ENCODE measurements around the gene ETNK1. TPM values are rescaled to one million over a fixed set of nuclear protein-coding genes. Genes with fewer than 3 reads are reported as not detected.
A peak's percentile ranks its signal among the peaks of the same experiment; 100 is the strongest.

ETNK1 gene
- total RNA-seq, 8 experiments from 2014 or later, result 45.1 to 93.4 (median 58.4) TPM

- no peak overlapping the region for H3K4me3 ChIP-seq
- peak in 1 of 8 experiments; percentile 18 for ATAC-seq (replicated peaks in 6 of 8)
- 68 to 100% (median 92%) methylated on average over 2 to 3 of the region's 3 CpGs for WGBS, 10 experiments
- no peaks in the 10 kb centered on the region for H3K4me1 ChIP-seq (replicated peaks in 1 of 2)
- in situ Hi-C loops (cut with MboI; ENCODE audit: low pct_unique_long_range_greater_than_20kb in 2 of 9, low sequenced_read_pairs in 9 of 9, unreplicated experiment in 9 of 9), result loop anchor here in 2 of 9 experiments (10.0 to 25.0 kb wide), 2 partner anchors 97 to 104 kb away; partner anchors contain the start of gene C2CD5 (in 2 of the 2)
- H3K27ac ChIP-seq, result no peak overlapping the region
Observed at GRCh38 chr12:22641353-22642053, 16.5 kb downstream of the ETNK1 start.

DNA sequence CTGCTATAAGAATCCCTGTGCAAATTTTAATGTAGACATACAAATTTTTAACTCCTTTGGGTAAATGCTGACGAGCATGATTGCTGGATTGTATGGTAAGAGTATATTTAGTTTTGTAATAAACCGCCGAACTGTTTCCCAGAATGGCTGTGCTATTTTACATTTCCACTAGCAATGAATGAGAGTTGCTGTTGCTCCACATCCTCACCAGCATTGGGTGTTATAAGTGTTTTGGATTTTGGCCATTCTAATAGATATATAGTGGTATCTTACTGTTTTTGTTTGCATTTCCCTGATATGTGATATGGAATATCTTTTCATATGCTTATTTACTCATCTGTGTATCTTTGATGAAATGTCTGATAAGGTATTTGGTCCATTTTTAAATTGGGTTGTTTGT lies 23.7 kb downstream of the ETNK1 start:
- Histone ChIP-seq H3K4me1 (replicated peaks in 1 of 2) (no peaks in the 10 kb centered on the region), H3K27ac (no peak overlapping the region), H3K4me3 (no peak overlapping the region)
- ATAC-seq (replicated peaks in 6 of 8), result no peak
- 83 to 100% (median 92%) methylated on average over 2 to 3 of the region's 3 CpGs; no CpG with 5 or more reads in 1 of the 10 experiments for WGBS, 10 experiments
- in situ Hi-C loops (cut with MboI; ENCODE audit: low pct_unique_long_range_greater_than_20kb in 2 of 9, low sequenced_read_pairs in 9 of 9, unreplicated experiment in 9 of 9), result loop anchor here in 2 of 9 experiments (10.0 to 25.0 kb wide), 2 partner anchors 104 to 111 kb away; partner anchors contain the start of gene C2CD5 (in 2 of the 2)

DNA sequence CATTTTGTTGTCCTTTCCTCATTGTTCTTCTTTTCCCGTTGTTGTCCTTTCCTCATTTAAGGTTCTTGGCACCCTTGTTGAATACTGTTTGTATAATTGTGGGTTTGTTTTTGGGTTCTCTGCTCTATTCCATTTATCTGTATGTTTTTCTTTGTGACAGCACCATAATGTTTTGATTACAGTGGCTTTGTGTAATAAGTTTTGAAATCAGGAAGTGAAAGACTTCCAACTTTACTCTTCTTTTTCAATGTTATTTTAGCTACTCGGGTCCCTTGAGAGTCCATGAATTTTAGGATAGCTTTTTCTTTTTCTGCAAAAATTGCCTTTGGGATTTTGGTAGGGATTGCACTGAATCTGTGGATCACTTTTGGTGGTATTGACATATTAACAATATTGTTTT lies 28.1 kb downstream of the ETNK1 start:
- Histone ChIP-seq H3K27ac (no peak overlapping the region), H3K4me1 (replicated peaks in 1 of 2) (peaks cover 5 to 6% of the 10 kb centered on the region in 2 donors), H3K4me3 (no peak overlapping the region)
- WGBS, 10 experiments, result 0 to 100% (median 50%) methylated on average over 1 to 2 of the region's 2 CpGs; no CpG with 5 or more reads in 2 of the 10 experiments
- no peak for ATAC-seq (replicated peaks in 6 of 8)
- in situ Hi-C loops (cut with MboI; ENCODE audit: low pct_unique_long_range_greater_than_20kb in 2 of 9, low sequenced_read_pairs in 9 of 9, unreplicated experiment in 9 of 9), result no loop called here

GRCh38 chr12:22653791-22654190 lies 28.8 kb downstream of the ETNK1 start:
- H3K4me3 ChIP-seq, result no peak overlapping the region
- H3K4me1 ChIP-seq (replicated peaks in 1 of 2), result peaks cover 5 to 6% of the 10 kb centered on the region in 2 donors
- no peak overlapping the region for H3K27ac ChIP-seq
- ATAC-seq (replicated peaks in 6 of 8), result peak in 2 of 8 experiments; percentile 46 to 49
- in situ Hi-C loops (cut with MboI; ENCODE audit: low pct_unique_long_range_greater_than_20kb in 2 of 9, low sequenced_read_pairs in 9 of 9, unreplicated experiment in 9 of 9), result no loop called here

DNA sequence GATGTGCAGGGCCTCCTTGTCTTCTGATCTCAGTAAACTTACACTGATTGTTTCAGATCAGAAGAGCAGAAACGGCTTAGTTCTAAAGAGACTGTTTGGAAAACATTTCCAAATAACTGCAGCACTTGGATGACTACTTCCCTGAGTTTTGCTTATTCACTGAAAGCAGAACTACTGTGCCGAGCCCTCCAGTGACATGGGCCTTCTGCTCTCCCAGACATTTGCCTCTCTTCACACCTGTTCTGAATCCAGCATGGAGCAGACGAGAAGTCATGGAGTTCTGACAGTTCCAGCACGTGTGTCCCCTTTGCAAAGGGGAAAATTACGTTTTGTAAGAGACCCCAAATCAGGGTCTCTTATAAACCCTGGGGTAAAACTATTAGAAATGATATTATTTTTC lies 31.4 kb downstream of the ETNK1 start:
- no peak overlapping the region for H3K27ac ChIP-seq
- ATAC-seq (replicated peaks in 6 of 8), result peak in 1 of 8 experiments; percentile 17
- H3K4me1 ChIP-seq (replicated peaks in 1 of 2), result peaks cover 5 to 6% of the 10 kb centered on the region in 2 donors
- in situ Hi-C loops (cut with MboI; ENCODE audit: low pct_unique_long_range_greater_than_20kb in 2 of 9, low sequenced_read_pairs in 9 of 9, unreplicated experiment in 9 of 9), result no loop called here
- H3K4me3 ChIP-seq, result no peak overlapping the region
- 67 to 100% (median 88%) methylated on average over 1 to 5 of the region's 5 CpGs; no CpG with 5 or more reads in 1 of the 10 experiments for WGBS, 10 experiments

- H3K4me1 ChIP-seq (replicated peaks in 1 of 2), result peaks cover 5 to 6% of the 10 kb centered on the region in 2 donors
Observed at GRCh38 chr12:22656831-22657230, 31.9 kb downstream of the ETNK1 start.

GRCh38 chr12:22657538-22657937 lies 32.6 kb downstream of the ETNK1 start:
- 60 to 100% (median 100%) methylated on average over 1 of the region's 1 CpG; no CpG with 5 or more reads in 2 of the 10 experiments for WGBS, 10 experiments
- in situ Hi-C loops (cut with MboI; ENCODE audit: low pct_unique_long_range_greater_than_20kb in 2 of 9, low sequenced_read_pairs in 9 of 9, unreplicated experiment in 9 of 9), result no loop called here
- peaks cover 5 to 6% of the 10 kb centered on the region in 2 donors for H3K4me1 ChIP-seq (replicated peaks in 1 of 2)
- peak in 2 of 8 experiments; percentile 15 to 33 for ATAC-seq (replicated peaks in 6 of 8)
- H3K4me3 ChIP-seq, result no peak overlapping the region
- H3K27ac ChIP-seq, result no peak overlapping the region

More at GRCh38 chr12:22656831-22657230, 31.9 kb downstream of the ETNK1 start:
- Histone ChIP-seq H3K27ac (no peak overlapping the region), H3K4me3 (no peak overlapping the region)
- WGBS, 10 experiments, result 86 to 100% (median 100%) methylated on average over 1 of the region's 1 CpG; no CpG with 5 or more reads in 2 of the 10 experiments
- in situ Hi-C loops (cut with MboI; ENCODE audit: low pct_unique_long_range_greater_than_20kb in 2 of 9, low sequenced_read_pairs in 9 of 9, unreplicated experiment in 9 of 9), result no loop called here
- peak in 1 of 8 experiments; percentile 11 for ATAC-seq (replicated peaks in 6 of 8)

DNA sequence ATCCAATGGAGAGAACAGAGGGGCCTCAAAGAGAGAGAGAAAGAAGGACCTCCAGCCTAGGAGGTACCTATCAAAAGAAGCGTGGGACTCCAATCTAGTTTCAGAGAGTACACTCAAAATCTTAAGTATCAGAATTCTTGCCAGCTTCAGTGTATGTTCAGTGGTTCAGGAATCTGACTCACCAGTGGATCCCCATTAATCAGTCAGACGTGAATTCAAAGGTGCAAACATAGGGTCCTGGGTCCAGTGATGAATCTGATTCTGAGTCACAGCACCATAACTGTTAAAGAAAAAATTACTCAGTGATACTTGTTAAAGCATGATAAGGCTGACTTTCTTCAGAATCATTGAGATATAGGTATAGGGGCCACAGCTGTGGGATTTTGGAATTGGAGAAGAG lies 33.2 kb downstream of the ETNK1 start:
- WGBS, 10 experiments, result 43 to 100% (median 86%) methylated on average over 1 to 2 of the region's 2 CpGs; no CpG with 5 or more reads in 3 of the 10 experiments
- ATAC-seq (replicated peaks in 6 of 8), result peak in 3 of 8 experiments; percentile 13 to 53 (median 42)
- Histone ChIP-seq H3K27ac (no peak overlapping the region), H3K4me1 (replicated peaks in 1 of 2) (peaks cover 5 to 6% of the 10 kb centered on the region in 2 donors), H3K4me3 (no peak overlapping the region)
- in situ Hi-C loops (cut with MboI; ENCODE audit: low pct_unique_long_range_greater_than_20kb in 2 of 9, low sequenced_read_pairs in 9 of 9, unreplicated experiment in 9 of 9), result no loop called here

DNA sequence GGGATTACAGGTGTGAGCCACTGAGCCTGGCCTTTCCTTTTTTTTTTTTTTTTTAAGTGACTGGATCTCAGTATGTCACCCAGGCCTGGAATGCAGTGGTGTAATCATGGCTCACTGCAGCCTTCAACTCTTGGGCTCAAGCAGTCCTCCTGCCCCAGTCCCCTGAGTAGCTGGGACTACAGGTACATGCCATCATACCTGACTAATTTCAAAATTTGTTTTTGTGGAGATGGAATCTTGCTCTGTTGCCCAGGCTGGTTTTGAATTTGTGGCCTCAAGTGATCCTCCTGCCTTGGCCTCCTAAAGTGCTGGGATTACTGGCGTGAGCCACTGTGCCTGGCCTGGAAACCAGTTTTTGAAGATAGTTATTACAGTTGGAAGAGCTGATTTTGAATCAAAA lies 37.4 kb downstream of the ETNK1 start:
- 80 to 100% (median 100%) methylated on average over 1 of the region's 1 CpG; no CpG with 5 or more reads in 5 of the 10 experiments for WGBS, 10 experiments

DNA sequence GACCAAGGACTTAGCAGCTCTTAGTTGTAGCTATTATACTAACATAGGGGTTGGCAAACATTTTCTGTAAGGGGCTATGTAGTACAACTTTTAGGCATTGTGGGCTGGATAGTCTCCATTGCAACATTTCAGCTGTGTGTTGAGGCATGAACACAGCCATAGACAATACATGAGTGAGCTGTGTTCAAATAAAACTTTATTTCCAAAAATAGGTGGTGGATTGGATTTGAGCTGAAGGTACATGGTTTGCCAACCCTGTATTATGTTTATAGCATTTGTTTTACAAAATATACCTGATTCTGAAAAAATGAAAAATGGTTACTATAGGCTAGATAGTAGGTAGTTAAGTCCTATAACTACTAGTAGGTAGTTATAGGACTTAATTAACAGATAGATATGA lies 40.5 kb downstream of the ETNK1 start:
- in situ Hi-C loops (cut with MboI; ENCODE audit: low pct_unique_long_range_greater_than_20kb in 2 of 9, low sequenced_read_pairs in 9 of 9, unreplicated experiment in 9 of 9), result no loop called here
- Histone ChIP-seq H3K4me1 (replicated peaks in 1 of 2) (no peaks in the 10 kb centered on the region), H3K4me3 (no peak overlapping the region), H3K27ac (no peak overlapping the region)
- no peak for ATAC-seq (replicated peaks in 6 of 8)

More for the DNA sequence above, 37.4 kb downstream of the ETNK1 start:
- H3K27ac ChIP-seq, result no peak overlapping the region
- in situ Hi-C loops (cut with MboI; ENCODE audit: low pct_unique_long_range_greater_than_20kb in 2 of 9, low sequenced_read_pairs in 9 of 9, unreplicated experiment in 9 of 9), result no loop called here
- H3K4me1 ChIP-seq (replicated peaks in 1 of 2), result no peaks in the 10 kb centered on the region
- no peak overlapping the region for H3K4me3 ChIP-seq
- no peak for ATAC-seq (replicated peaks in 6 of 8)

DNA sequence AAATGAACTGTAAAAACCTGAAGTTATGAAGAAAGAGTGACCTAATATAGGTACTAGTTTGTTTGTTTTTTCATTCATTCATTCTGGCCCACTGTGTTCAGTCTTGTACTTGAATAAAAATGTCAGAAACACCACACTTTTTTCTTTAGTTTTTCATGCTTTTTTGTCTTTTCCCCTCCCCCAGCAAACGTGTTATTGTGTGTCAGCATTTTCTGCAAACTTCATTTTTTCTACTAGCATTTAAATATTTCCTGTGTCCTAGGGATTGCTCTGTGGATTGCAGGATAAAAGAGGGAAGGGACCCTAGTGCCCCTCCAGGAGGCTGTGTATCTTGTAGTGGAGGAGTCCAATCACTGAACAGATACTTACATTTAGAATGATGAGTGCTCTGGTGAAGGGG lies 42.2 kb downstream of the ETNK1 start:
- in situ Hi-C loops (cut with MboI; ENCODE audit: low pct_unique_long_range_greater_than_20kb in 2 of 9, low sequenced_read_pairs in 9 of 9, unreplicated experiment in 9 of 9), result no loop called here
- no peak overlapping the region for H3K27ac ChIP-seq

DNA sequence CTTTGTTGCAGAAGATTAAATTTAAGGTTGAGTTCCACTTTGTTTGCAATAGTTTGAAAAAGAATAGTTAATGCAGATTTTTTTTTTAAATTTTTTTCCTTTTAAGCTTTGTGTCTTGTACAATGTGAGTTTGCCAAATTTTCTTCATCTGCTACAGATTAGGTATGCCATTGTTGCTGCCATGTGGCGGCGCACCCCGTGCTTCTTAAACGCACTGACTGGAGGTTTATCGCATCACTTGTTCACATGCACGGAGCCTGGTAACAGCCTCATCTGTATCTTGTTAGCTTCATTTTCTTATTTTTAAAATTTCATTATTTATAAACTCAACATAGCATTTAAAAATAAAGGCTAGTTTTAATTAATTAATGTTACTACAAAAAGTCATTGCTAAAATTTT lies 43.5 kb downstream of the ETNK1 start:
- ATAC-seq (replicated peaks in 6 of 8), result no peak
- in situ Hi-C loops (cut with MboI; ENCODE audit: low pct_unique_long_range_greater_than_20kb in 2 of 9, low sequenced_read_pairs in 9 of 9, unreplicated experiment in 9 of 9), result no loop called here
- 24 to 100% (median 97%) methylated on average over 1 to 6 of the region's 6 CpGs; no CpG with 5 or more reads in 1 of the 10 experiments for WGBS, 10 experiments
- no peak overlapping the region for H3K4me3 ChIP-seq
- H3K4me1 ChIP-seq (replicated peaks in 1 of 2), result no peaks in the 10 kb centered on the region
- no peak overlapping the region for H3K27ac ChIP-seq

More for the DNA sequence above, 42.2 kb downstream of the ETNK1 start:
- ATAC-seq (replicated peaks in 6 of 8), result no peak
- no peaks in the 10 kb centered on the region for H3K4me1 ChIP-seq (replicated peaks in 1 of 2)
- WGBS, 10 experiments, result 0 to 90% (median 50%) methylated on average over 1 of the region's 1 CpG; no CpG with 5 or more reads in 1 of the 10 experiments
- no peak overlapping the region for H3K4me3 ChIP-seq

DNA sequence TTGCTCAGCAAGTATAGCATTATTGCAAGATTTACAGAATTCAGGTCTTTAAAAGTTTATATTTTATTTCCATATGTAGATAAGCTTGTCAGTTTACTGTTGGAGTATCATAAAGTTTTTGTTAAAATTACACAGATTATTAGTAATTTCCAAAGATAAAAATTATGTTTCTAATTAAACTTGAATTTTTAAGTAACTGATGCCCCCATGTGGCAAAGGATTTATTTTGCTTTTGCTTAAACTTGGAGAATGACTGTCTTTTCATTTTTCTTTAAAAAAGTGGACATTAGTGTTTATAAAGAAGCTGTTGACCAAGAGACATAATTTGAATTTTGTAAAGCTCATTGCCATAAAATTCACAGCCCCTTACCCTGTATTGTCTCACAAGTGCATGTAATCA lies 45.8 kb downstream of the ETNK1 start:
- no peaks in the 10 kb centered on the region for H3K4me1 ChIP-seq (replicated peaks in 1 of 2)
- no peak overlapping the region for H3K4me3 ChIP-seq
- H3K27ac ChIP-seq, result no peak overlapping the region
- no peak for ATAC-seq (replicated peaks in 6 of 8)
- in situ Hi-C loops (cut with MboI; ENCODE audit: low pct_unique_long_range_greater_than_20kb in 2 of 9, low sequenced_read_pairs in 9 of 9, unreplicated experiment in 9 of 9), result no loop called here

DNA sequence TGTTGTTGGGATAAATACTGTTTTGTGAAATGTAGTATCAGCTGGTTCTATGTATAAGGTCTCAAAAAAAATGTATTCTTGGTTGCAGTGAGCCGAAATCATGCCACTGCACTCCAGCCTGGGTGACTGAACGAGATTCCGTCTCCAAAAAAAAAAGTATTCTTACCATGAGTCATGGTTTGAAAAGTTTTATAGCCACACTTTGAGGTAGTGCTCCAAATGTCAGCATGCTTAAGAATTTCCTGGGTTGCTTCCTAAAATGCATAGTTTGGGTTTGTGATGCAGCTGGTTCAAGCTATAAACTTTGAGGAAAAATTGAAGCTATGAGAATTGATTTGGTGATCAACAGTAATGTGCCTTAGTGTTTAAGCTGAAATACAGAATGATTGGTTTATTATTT lies 48.0 kb downstream of the ETNK1 start:
- WGBS, 10 experiments, result 10 to 100% (median 94%) methylated on average over 1 to 3 of the region's 3 CpGs; no CpG with 5 or more reads in 1 of the 10 experiments
- in situ Hi-C loops (cut with MboI; ENCODE audit: low pct_unique_long_range_greater_than_20kb in 2 of 9, low sequenced_read_pairs in 9 of 9, unreplicated experiment in 9 of 9), result no loop called here
- peak in 2 of 8 experiments; percentile 66 to 68 for ATAC-seq (replicated peaks in 6 of 8)
- Histone ChIP-seq H3K4me1 (replicated peaks in 1 of 2) (no peaks in the 10 kb centered on the region), H3K4me3 (no peak overlapping the region), H3K27ac (no peak overlapping the region)

Data from motor neuron (in vitro differentiated cells).